NB4 (cell line): ENCODE results near the gene STX8.

Source experiments
- MYC ChIP-seq: IDR thresholded peaks from 2 replicates; pipeline ENCODE4 v1.6.1; 2011; ENCODE audit warnings: low read depth, low read length
- POLR2A ChIP-seq: IDR thresholded peaks from 2 replicates; pipeline ENCODE4 v1.6.1; 2011; ENCODE audit warnings: mild to moderate bottlenecking; ENCODE audit not compliant: insufficient read length; ENCODE audit errors: extremely low read depth
- TF ChIP-seq, protein P1 (sequence below): IDR thresholded peaks from one replicate; pipeline ENCODE4 v1.5.1; 2012; ENCODE audit warnings: low read depth, low read length
- TF ChIP-seq, protein P2 (sequence below): IDR thresholded peaks from 2 replicates; pipeline ENCODE4 v1.6.1; 2011; ENCODE audit warnings: low read depth, low read length

DNA sequence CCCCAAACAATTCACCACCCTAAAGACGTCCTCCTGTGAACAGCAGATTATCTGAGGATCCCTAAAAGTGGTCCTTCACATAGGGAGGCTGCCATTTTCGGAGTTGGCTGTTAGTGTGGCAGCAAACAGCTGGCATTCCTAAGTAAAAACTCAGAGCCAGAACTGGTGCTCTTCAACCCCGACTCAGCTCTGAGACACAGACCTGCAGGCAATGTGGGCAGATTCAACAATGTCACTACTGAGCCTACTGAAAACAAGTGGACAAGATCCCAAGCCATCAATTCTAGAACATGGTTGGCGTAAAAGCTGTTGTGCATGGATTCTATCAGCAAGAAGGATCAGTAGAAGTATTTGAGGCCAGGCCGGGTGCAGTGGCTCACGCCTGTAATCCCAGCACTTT, 307.1 kb downstream of the STX8 start:
- TF ChIP-seq, protein P1, sequence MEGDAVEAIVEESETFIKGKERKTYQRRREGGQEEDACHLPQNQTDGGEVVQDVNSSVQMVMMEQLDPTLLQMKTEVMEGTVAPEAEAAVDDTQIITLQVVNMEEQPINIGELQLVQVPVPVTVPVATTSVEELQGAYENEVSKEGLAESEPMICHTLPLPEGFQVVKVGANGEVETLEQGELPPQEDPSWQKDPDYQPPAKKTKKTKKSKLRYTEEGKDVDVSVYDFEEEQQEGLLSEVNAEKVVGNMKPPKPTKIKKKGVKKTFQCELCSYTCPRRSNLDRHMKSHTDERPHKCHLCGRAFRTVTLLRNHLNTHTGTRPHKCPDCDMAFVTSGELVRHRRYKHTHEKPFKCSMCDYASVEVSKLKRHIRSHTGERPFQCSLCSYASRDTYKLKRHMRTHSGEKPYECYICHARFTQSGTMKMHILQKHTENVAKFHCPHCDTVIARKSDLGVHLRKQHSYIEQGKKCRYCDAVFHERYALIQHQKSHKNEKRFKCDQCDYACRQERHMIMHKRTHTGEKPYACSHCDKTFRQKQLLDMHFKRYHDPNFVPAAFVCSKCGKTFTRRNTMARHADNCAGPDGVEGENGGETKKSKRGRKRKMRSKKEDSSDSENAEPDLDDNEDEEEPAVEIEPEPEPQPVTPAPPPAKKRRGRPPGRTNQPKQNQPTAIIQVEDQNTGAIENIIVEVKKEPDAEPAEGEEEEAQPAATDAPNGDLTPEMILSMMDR, result no peak
- no peak for TF ChIP-seq POLR2A
- TF ChIP-seq, protein P2, sequence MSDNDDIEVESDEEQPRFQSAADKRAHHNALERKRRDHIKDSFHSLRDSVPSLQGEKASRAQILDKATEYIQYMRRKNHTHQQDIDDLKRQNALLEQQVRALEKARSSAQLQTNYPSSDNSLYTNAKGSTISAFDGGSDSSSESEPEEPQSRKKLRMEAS, result no peak
- TF ChIP-seq MYC, result no peak
